SU-DHL-6 (cell line): ENCODE measurements around the gene SLC11A1.

ENCODE experiments used
- H2AFZ ChIP-seq: fragments of 200-600 bp; sonication (generic); 2 replicates; pipeline ENCODE4 v1.6.1; 2014; ENCODE audit warnings: low read depth, mild to moderate bottlenecking, moderate library complexity, mixed read lengths, antibody characterized with exemption, low read length; ENCODE audit not compliant: severe bottlenecking
- H3F3A ChIP-seq: fragments of 200-600 bp; shearing (Covaris generic); 2 replicates; pipeline ENCODE4 v1.6.0; 2016; ENCODE audit warnings: antibody characterized with exemption, mild to moderate bottlenecking; ENCODE audit not compliant: insufficient read depth
- H3K27ac ChIP-seq: fragments of 200-600 bp; sonication (generic); 2 replicates; pipeline ENCODE4 v1.5.1; 2016; ENCODE audit warnings: low read depth, mild to moderate bottlenecking, low read length, moderate library complexity, mixed read lengths
- H3K27me3 ChIP-seq: fragments of 200-600 bp; sonication (generic), shearing (Covaris generic); 2 replicates; pipeline ENCODE4 v1.6.0; 2014; ENCODE audit warnings: mild to moderate bottlenecking, low read length
- H3K36me3 ChIP-seq: fragments of 200-600 bp; sonication (generic); 2 replicates; pipeline ENCODE4 v1.6.1; 2014; ENCODE audit warnings: mild to moderate bottlenecking, low read length, mixed read lengths
- H3K4me2 ChIP-seq: fragments of 300-600, 200-600 bp; shearing (Covaris generic), sonication (generic); 2 replicates; pipeline ENCODE4 v1.6.0; 2014; ENCODE audit warnings: low read length, low read depth, mild to moderate bottlenecking; ENCODE audit not compliant: poor library complexity, severe bottlenecking
- H3K4me3 ChIP-seq: fragments of 200-600 bp; sonication (generic); 2 replicates; pipeline ENCODE4 v1.5.1; 2014; ENCODE audit warnings: antibody characterized with exemption, low read length, mild to moderate bottlenecking, mixed read lengths; ENCODE audit not compliant: insufficient read depth, poor library complexity, severe bottlenecking
- H3K79me2 ChIP-seq: fragments of 200-600 bp; sonication (generic); 2 replicates; pipeline ENCODE4 v1.6.1; 2014; ENCODE audit warnings: mild to moderate bottlenecking, low read length, moderate library complexity; ENCODE audit not compliant: insufficient read depth
- H3K9ac ChIP-seq: fragments of 200-600 bp; sonication (generic); 2 replicates; pipeline ENCODE4 v1.7.0; 2014; ENCODE audit warnings: mild to moderate bottlenecking, low read length
- H3K9me2 ChIP-seq: fragments of 200-600 bp; sonication (generic); replicated peaks from 2 replicates; pipeline ENCODE4 v1.6.1; 2014; ENCODE audit warnings: low read length; ENCODE audit not compliant: insufficient read depth
- H3K9me3 ChIP-seq: fragments of 200-600 bp; sonication (generic); 2 replicates; pipeline ENCODE4 v1.6.1; 2014; ENCODE audit warnings: low read length, mixed read lengths; ENCODE audit not compliant: insufficient read depth
- H4K20me1 ChIP-seq: fragments of 200-600 bp; sonication (generic); 2 replicates; pipeline ENCODE4 v1.6.1; 2014; ENCODE audit warnings: low read depth, mild to moderate bottlenecking, antibody characterized with exemption, low read length, moderate library complexity, mixed read lengths
- CTCF ChIP-seq: fragments of 200-600 bp; sonication (generic); IDR thresholded peaks from one replicate; pipeline ENCODE4 v1.5.1; 2017; ENCODE audit warnings: antibody characterized with exemption, mild to moderate bottlenecking, low read length, moderate library complexity; ENCODE audit not compliant: insufficient read depth, poor library complexity, severe bottlenecking
- EZH2phosphoT487 ChIP-seq: fragments of 200-600 bp; sonication (generic), shearing (Covaris generic); conservative IDR thresholded peaks from 2 replicates; pipeline ENCODE4 v1.6.1; 2018; ENCODE audit warnings: mild to moderate bottlenecking, antibody characterized with exemption, low read length, moderate library complexity, mixed read lengths

SLC11A1 gene

DNA sequence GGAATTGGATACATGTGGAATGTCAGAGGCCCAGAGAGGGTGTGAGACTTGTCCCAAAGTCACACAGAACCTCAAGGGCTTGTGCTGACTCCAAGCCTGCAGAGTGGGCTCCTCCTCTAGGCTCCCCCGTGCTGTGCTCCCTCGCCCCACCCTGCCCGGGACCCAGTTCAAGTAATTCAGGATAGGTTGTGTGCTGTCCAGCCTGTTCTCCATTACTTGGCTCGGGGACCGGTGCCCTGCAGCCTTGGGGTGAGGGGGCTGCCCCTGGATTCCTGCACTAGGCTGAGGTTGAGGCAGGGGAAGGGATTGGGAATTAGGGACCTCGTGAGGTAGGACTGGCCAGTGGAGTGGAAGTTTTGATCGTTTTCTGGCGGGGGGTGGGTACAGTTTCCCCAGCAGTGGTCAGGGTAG, 20.4 kb downstream of the SLC11A1 start:
- Histone ChIP-seq H3K27ac (no peak overlapping the region), H3K79me2 (peaks cover 11% of the 10 kb centered on the region; the same call in 1 of the 2 replicates), H4K20me1 (no peaks in the 10 kb centered on the region), H3K9ac (no peak overlapping the region), H3K27me3 (no peaks in the 10 kb centered on the region), H3K9me3 (no peaks in the 10 kb centered on the region), H3K9me2 (no peaks in the 10 kb centered on the region), H3K4me2 (no peak overlapping the region), H2AFZ (no peak overlapping the region), H3K4me3 (no peak overlapping the region), H3F3A (peaks cover 14% of the 10 kb centered on the region), H3K36me3 (no peaks in the 10 kb centered on the region)
- TF ChIP-seq CTCF (no peak), EZH2phosphoT487 (no peak)

- Histone ChIP-seq H3K4me2 (no peak overlapping the region), H3K79me2 (peaks cover 11% of the 10 kb centered on the region; the same call in 1 of the 2 replicates)
- TF ChIP-seq CTCF, result no peak
- no peak for TF ChIP-seq EZH2phosphoT487
These were observed 20.9 kb downstream of the SLC11A1 start for GRCh38 chr2:218402911-218403411.

DNA sequence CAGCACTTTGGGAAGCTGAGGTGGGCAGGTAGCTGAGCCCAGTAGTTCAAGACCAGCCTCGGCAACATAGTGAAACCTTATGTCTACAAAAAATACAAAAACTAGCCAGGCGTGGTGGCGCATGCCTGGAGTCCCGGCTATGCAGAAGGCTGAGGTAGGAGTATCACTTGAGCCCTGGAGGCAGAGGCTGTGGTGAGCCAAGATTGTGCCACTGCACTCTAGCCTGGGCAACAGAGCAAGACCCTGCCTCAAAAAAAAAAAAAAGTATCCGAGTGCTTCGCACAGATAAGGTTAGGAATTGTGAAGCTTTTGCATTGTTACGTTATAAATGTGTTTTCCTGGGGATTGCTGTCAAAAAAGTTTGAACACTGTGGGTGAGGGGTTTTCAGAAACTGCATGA, 21.7 kb downstream of the SLC11A1 start:
- Histone ChIP-seq H3K4me2 (no peak overlapping the region), H3K9ac (no peak overlapping the region), H3K9me3 (no peaks in the 10 kb centered on the region), H3K36me3 (no peaks in the 10 kb centered on the region), H3K79me2 (peaks cover 11% of the 10 kb centered on the region; the same call in 1 of the 2 replicates), H3K9me2 (no peaks in the 10 kb centered on the region), H4K20me1 (no peaks in the 10 kb centered on the region), H3F3A (peaks cover 14% of the 10 kb centered on the region), H3K27ac (no peak overlapping the region), H3K27me3 (no peaks in the 10 kb centered on the region), H2AFZ (no peak overlapping the region), H3K4me3 (no peak overlapping the region)
- TF ChIP-seq CTCF (no peak), EZH2phosphoT487 (no peak)

More at GRCh38 chr2:218402911-218403411, 20.9 kb downstream of the SLC11A1 start:
- H4K20me1 ChIP-seq, result no peaks in the 10 kb centered on the region
- no peaks in the 10 kb centered on the region for H3K9me3 ChIP-seq
- H3K9me2 ChIP-seq, result no peaks in the 10 kb centered on the region
- H3F3A ChIP-seq, result peaks cover 14% of the 10 kb centered on the region
- no peak overlapping the region for H3K27ac ChIP-seq
- no peaks in the 10 kb centered on the region for H3K27me3 ChIP-seq
- no peak overlapping the region for H2AFZ ChIP-seq
- H3K9ac ChIP-seq, result no peak overlapping the region
- no peak overlapping the region for H3K4me3 ChIP-seq
- no peaks in the 10 kb centered on the region for H3K36me3 ChIP-seq
